GM18870 (cell line): Measurements from ENCODE around the gene EMD.

Source experiments
- ATAC-seq: cut with Tn5 transposase; IDR thresholded peaks from one replicate; pipeline ENCODE4 v1.9.1; 2021; ENCODE audit warnings: moderate library complexity; ENCODE audit not compliant: unreplicated experiment

The EMD gene

DNA sequence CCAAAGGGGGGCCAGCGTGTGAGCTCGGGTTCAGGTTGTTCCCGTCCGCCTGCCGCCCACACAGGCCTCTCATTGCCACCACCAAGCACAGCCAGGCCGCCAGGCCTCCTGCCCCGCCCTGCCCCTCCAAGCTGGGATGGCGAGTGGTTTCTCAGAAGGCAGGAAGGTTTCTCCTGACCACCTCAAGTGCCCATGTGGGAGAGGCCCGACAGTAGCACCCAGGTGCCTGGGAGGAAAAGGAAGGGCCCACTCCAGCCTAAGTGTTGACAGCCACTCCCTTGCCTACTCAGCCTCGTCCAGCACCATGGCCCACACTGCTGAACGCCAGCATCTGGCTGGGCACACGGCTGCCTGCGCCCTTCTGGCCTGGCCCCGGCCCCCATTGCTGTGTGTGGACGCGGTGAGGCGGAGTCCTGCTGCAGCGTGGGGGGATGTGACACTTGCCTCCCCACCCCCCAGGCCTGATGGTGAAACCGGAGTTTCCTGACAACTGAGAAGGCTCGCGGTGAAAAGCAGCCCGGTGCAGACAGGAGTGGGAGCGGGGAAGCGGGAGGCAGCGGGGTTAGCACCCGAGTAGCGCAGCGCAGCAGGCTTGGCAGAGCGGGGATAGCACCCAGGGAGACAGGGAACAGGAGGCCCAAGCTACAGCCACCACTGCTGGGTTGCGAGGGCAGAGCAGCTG lies 23.9 kb upstream of the EMD start:
- ATAC-seq, result no peak

GRCh38 chrX:154355776-154356140 lies 23.3 kb upstream of the EMD start:
- no peak for ATAC-seq

- no peak for ATAC-seq
Measured at GRCh38 chrX:154356596-154356995, 22.5 kb upstream of the EMD start.

- ATAC-seq, result no peak
Measured at GRCh38 chrX:154357205-154357604, 21.9 kb upstream of the EMD start.

DNA sequence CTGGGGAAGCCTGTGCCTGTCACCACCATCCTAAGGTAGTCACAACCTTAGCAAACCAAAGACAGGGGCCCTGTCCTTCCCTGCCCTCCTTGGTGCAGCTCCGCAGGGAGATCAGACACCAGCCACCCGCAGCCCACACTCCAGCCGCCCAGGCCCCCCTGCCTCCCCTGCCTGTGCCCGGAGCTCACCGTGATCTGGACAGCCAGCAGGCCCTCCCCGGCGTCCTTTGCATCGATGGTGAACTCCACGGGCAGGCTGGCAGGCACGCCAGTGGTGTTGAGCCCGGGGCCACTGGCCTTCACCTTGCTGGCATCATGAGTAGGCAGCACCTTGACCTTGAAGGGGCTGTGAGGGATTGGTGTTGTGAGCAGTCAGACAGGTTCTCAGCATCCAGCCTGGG lies 21.1 kb upstream of the EMD start:
- no peak for ATAC-seq

GRCh38 chrX:154358829-154359228 lies 20.3 kb upstream of the EMD start:
- no peak for ATAC-seq

GRCh38 chrX:154359362-154360154 lies 19.5 kb upstream of the EMD start:
- no peak for ATAC-seq

GRCh38 chrX:154360155-154360713 lies 18.9 kb upstream of the EMD start:
- no peak for ATAC-seq

DNA sequence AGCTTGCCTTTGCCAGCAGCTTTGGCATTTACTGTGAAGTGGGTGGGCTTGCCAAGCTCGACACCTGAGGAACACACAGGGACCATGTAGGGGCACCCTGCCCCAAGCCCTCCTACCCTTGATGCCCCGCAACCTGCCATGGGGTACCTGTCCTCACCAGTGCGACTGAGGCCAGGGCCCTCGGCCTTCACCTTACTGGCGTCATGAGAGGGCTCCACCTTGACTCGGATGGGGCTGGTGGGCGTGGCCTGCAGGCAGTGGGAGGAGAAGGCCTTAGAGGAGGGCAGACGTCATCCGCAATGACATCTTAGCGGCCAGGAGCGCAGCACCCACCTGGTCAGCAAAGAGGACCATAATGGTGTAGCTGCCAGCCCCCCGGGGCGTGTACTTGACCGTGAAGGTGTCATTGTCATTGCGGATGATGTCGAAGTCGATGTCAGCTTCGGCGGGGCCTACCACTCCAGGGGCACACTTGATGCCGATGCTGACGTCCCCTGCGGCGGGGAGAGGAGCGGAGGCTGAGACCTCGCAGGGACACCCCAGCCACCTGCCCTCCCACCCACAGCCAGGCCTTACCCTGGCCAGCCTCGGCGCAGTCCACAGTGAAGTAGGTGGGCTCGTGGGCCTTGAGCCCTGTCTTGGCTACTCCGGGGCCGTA lies 16.9 kb upstream of the EMD start:
- ATAC-seq, result no peak

GRCh38 chrX:154363706-154364439 lies 15.2 kb upstream of the EMD start:
- no peak for ATAC-seq

- ATAC-seq, result no peak
Measured at GRCh38 chrX:154365052-154365600, 14.0 kb upstream of the EMD start.

DNA sequence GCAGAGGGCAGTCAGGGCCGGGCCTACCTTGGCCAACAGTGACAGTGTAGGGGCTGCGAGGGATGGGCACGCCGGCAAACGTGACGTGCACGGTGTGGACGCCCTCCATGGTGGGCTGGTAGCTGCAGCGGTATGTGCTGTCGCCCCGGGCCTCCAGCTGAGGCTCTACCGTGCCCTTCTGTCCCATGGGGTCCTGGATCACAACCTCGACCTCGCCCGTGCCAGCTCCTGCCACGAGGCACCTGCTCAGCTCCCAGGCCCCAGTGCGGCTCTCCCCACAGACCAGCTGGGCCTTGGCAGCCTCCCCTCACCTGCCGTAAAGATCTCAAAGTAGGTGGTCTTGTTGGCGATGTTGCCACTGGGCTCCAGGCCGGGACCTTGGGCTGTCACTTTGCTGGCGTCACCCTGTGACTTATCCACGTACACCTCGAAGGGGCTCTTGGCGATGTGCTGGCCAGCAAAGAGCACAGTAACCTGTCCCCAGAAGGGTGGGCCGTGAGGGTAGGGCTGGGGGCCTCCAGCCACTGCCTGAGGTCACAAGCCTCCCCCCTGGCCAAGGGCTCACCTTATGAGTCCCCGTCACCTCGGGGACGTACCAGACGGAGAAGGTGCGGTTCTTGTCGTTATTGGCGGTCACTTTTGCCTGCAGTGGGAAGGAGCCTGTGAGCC lies 13.0 kb upstream of the EMD start:
- ATAC-seq, result no peak

GRCh38 chrX:154366666-154367055 lies 12.4 kb upstream of the EMD start:
- no peak for ATAC-seq

GRCh38 chrX:154367474-154368308 lies 11.4 kb upstream of the EMD start:
- no peak for ATAC-seq

GRCh38 chrX:154368630-154369448 lies 10.3 kb upstream of the EMD start:
- no peak for ATAC-seq

GRCh38 chrX:154369449-154370299 lies 9.4 kb upstream of the EMD start:
- ATAC-seq, result no peak

GRCh38 chrX:154370300-154371016 lies 8.6 kb upstream of the EMD start:
- ATAC-seq, result no peak
